Heart left ventricle (tissue), 16 donors: ENCODE data around the gene ESRRG. TPM values are rescaled to one million over a fixed set of nuclear protein-coding genes. Genes with fewer than 3 reads are reported as not detected.

Experiments used
- ATAC-seq, 4 donors: fragments of 200-7000 bp; cut with Tn5 transposase; one replicate each; pipeline ENCODE4 v1.9.1; 2020 to 2022; ENCODE audit warnings: moderate library complexity in 4 of 4, mild to moderate bottlenecking in 3 of 4, moderate number of reproducible peaks in 1 of 4
- DNase-seq, 5 donors: peaks; one replicate each; pipeline ENCODE4 v3.0.0-alpha.2; 2020
- H3K27ac ChIP-seq, 12 donors: fragments of 200-600 bp; sonication (generic) in 4 of 12; one replicate each; pipeline versions ENCODE4 v1.5.0 to v1.8.0; 2016 to 2022; ENCODE audit warnings: mild to moderate bottlenecking in 2 of 12
- H3K27me3 ChIP-seq, 9 donors: fragments of 200-600 bp; sonication (generic) in 2 of 9; one replicate each; pipeline versions ENCODE4 v1.5.1 to v1.8.0; 2016 to 2022; ENCODE audit warnings: mild to moderate bottlenecking in 3 of 9
- H3K36me3 ChIP-seq, 9 donors: fragments of 200-600 bp; sonication (generic) in 2 of 9; one replicate each; pipeline versions ENCODE4 v1.5.0 to v1.8.0; 2018 to 2022; ENCODE audit warnings: mild to moderate bottlenecking in 2 of 9
- H3K4me1 ChIP-seq, 12 donors: fragments of 200-600 bp; sonication (generic) in 4 of 12; one replicate each; pipeline versions ENCODE4 v1.5.0 to v1.8.0; 2016 to 2022; ENCODE audit warnings: mild to moderate bottlenecking in 3 of 12
- H3K4me3 ChIP-seq, 12 donors: fragments of 200-600 bp; sonication (generic) in 4 of 12; one replicate each; pipeline versions ENCODE4 v1.5.0 to v1.8.0; 2017 to 2022; ENCODE audit warnings: mild to moderate bottlenecking in 9 of 12, moderate library complexity in 4 of 12
- H3K9me3 ChIP-seq, 12 donors: fragments of 200-600 bp; sonication (generic) in 4 of 12; one replicate each; pipeline versions ENCODE4 v1.5.0 to v1.8.0; 2016 to 2022; ENCODE audit warnings: mild to moderate bottlenecking in 1 of 12
- CTCF ChIP-seq, 12 donors: fragments of 200-600 bp; sonication (generic) in 4 of 12; IDR thresholded peaks; one replicate each; pipeline versions ENCODE4 v1.5.0 to v1.8.0; 2018 to 2022; ENCODE audit warnings: antibody characterized with exemption in 12 of 12, mild to moderate bottlenecking in 5 of 12
- POLR2A ChIP-seq, 2 donors: fragments of 450-650 bp; IDR thresholded peaks; one replicate each; pipeline ENCODE4 v1.6.1; 2017; ENCODE audit warnings: antibody characterized with exemption in 2 of 2, mild to moderate bottlenecking in 2 of 2, moderate library complexity in 2 of 2
- WGBS, 4 donors: extraction: QIAGEN DNeasy Blood & Tissue Kit in 2 of 4; methylation state at CpG; one replicate each; pipeline versions ENCODE4 v1.1.5 to v1.1.7; 2013 to 2018; 5-methylcytosine and 5-hydroxymethylcytosine counted together
- intact Hi-C, 10 donors: fragments of 100-400 bp; cut with DNase I; formaldehyde crosslinking; loops; one replicate each; pipeline versions ENCODE4 v1.11.1 to v1.14.2; 2022
- polyA plus RNA-seq, 2 donors: library from polyadenylated mRNA; stranded (reverse); fragments of 200-250 nt; gene quantifications; one replicate each; pipeline ENCODE4 v1.2.3, GENCODE V29; 2013
- total RNA-seq, 9 donors: library from RNA; depleted of rRNA in 2 of 9; stranded (reverse); fragments of >200 nt in 2 of 9; fragmentation: NEBNext Ultra II Directional in 3 of 9; extraction: Animal tissue kit (Norgen Biotek cat#: 25700) in 3 of 9; gene quantifications; one replicate each; pipeline versions ENCODE4 v1.1.0 to v1.2.4, GENCODE V29; 2016 to 2023
- donor health status: ischemic (EF 13 %, LVEDD 7.1; RV severe dilation, severe dysfunction).
- donor health status: healthy with polysubstance abuse.
- donor health status: DM: no; HTN: yes; CAD: no.
- donor health status: DM: no; HTN: no; CAD: no.
- donor health status: ischemic (EF 25% LVEDD 6.9; RV normal size, moderate dysfunction).
- donor health status: ischemic (EF 25% LVEDD 5.7; RV mildly dilated, moderate dysfunction).
- donor health status: healthy.
- donor health status: DM: yes; HTN: yes; CAD: no.
- donor health status: ischemic (EF 35%, LVEDD 5.7; RV mildly dilated, moderate dysfunction).
- donor health status: nonischemic (EF 11% LVEDD 7.7; RV severe dilation, severe dysfunction).
- donor health status: DM: yes; HTN: yes; CAD: no.
- donor health status: PGD.
- donor health status: ischemic (EF 29% LVEDD 5.4; RV normal size, mild dysfunction).
- donor health status: nonischemic (EF 23%, LVEDD 6.1; RV moderate dilation, normal function).

The ESRRG gene
- total and polyA plus RNA-seq, 11 donors: 5.4 to 45.2 (median 31.3) TPM

DNA sequence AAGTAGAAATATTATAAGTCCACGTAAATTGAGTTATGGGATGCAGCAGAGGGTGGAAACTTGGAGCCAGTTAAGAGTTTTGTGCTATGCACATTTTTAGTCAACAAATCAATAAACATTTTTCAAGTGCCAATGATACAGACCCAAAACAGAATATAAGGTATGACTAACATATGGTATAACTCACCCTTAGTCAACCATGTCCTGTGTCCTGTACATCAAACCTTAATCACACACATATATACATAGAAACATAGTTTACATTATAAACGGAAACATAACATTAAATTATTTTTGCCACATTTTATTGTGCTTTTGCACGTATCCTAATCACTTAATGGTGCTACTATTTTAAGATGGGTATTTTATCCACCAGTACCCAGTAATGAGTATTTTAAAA is 163.9 kb downstream of the ESRRG start:
- Histone ChIP-seq H3K4me1 (no peaks in the 10 kb centered on the region), H3K27ac (no peak overlapping the region), H3K4me3 (no peak overlapping the region), H3K27me3 (no peaks in the 10 kb centered on the region), H3K9me3 (no peaks in the 10 kb centered on the region), H3K36me3 (no peaks in the 10 kb centered on the region)
- WGBS, 4 donors: 82 to 90% (median 88%) methylated on average over 3 of the region's 3 CpGs
- TF ChIP-seq POLR2A (IDR thresholded peaks at IDR 0.05): no peak
- TF ChIP-seq CTCF (IDR thresholded peaks at IDR 0.05): no peak
- DNase-seq (no peak), ATAC-seq (no peak)
- intact Hi-C loops: no loop called here

GRCh38 chr1:216555653-216556052 is 167.6 kb downstream of the ESRRG start:
- H3K36me3 ChIP-seq: no peaks in the 10 kb centered on the region
- no peak for TF ChIP-seq POLR2A (IDR thresholded peaks at IDR 0.05)
- TF ChIP-seq CTCF (IDR thresholded peaks at IDR 0.05): no peak
- no peaks in the 10 kb centered on the region for H3K9me3 ChIP-seq
- no peak overlapping the region for H3K4me3 ChIP-seq
- no peaks in the 10 kb centered on the region for H3K27me3 ChIP-seq
- no peaks in the 10 kb centered on the region for H3K4me1 ChIP-seq
- DNase-seq: no peak
- no peak for ATAC-seq
- WGBS, 4 donors: 61 to 72% (median 66%) methylated on average over 4 of the region's 4 CpGs
- intact Hi-C loops: no loop called here
- H3K27ac ChIP-seq: no peak overlapping the region

GRCh38 chr1:216554934-216555333 is 168.3 kb downstream of the ESRRG start:
- no peak for TF ChIP-seq CTCF (IDR thresholded peaks at IDR 0.05)
- ATAC-seq (no peak), DNase-seq (no peak)
- intact Hi-C loops: no loop called here
- no peak overlapping the region for H3K27ac ChIP-seq
- no peak overlapping the region for H3K4me3 ChIP-seq
- H3K36me3 ChIP-seq: no peaks in the 10 kb centered on the region
- no peaks in the 10 kb centered on the region for H3K4me1 ChIP-seq
- H3K9me3 ChIP-seq: no peaks in the 10 kb centered on the region
- H3K27me3 ChIP-seq: no peaks in the 10 kb centered on the region

DNA sequence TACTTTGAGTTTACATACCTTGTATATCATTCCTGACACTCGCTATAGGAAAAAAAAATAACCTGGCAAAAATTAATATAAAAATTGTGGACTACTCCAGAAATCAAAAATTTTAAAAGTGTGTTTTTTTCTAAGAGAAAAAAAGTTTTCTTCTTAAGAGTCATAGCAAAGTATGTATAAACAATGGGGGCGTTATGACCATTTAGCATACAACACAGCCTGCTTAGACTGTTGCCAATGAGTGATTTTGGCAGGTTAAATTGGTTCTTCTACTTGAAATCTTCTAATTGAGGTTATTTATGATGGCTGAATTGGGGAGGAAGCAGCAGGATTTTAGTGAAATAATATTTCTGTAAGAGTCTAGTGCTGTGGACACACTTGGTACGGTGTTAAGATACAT is 169.5 kb downstream of the ESRRG start:
- WGBS, 4 donors: 85 to 94% (median 92%) methylated on average over 3 of the region's 3 CpGs
- H3K27ac ChIP-seq: no peak overlapping the region

More for the DNA sequence above, 169.5 kb downstream of the ESRRG start:
- H3K4me1 ChIP-seq: no peaks in the 10 kb centered on the region
- no peaks in the 10 kb centered on the region for H3K36me3 ChIP-seq
- H3K9me3 ChIP-seq: no peaks in the 10 kb centered on the region
- TF ChIP-seq CTCF (IDR thresholded peaks at IDR 0.05) (no peak), POLR2A (IDR thresholded peaks at IDR 0.05) (no peak)
- ATAC-seq (no peak), DNase-seq (no peak)
- H3K4me3 ChIP-seq: no peak overlapping the region
- H3K27me3 ChIP-seq: no peaks in the 10 kb centered on the region
- intact Hi-C loops: no loop called here
